ENCODE data around the gene KCND3.
A peak's percentile ranks its signal among the peaks of the same experiment; 100 is the strongest.

- peak in 2 of 7 experiments; percentile 8 to 22 for TF ChIP-seq CTCF (IDR thresholded peaks at IDR 0.05)
- TF ChIP-seq POLR2AphosphoS5 (IDR thresholded peaks at IDR 0.05), result no peak
Observed at GRCh38 chr1:111801071-111801850, 188.2 kb downstream of the KCND3 start.
